GM08714 (cell line): ENCODE measurements around the gene KCNJ14.

ENCODE experiments used
- H3K4me3 ChIP-seq: fragments of 200-500 bp; sonication (Bioruptor generic); 2 replicates; pipeline ENCODE4 v1.5.1; 2014; ENCODE audit warnings: mild to moderate bottlenecking, low read length, inconsistent platforms
- ZNF274 ChIP-seq: IDR thresholded peaks from 2 replicates; pipeline ENCODE4 v1.6.1; 2012; ENCODE audit warnings: mild to moderate bottlenecking, low read depth, low read length

KCNJ14 gene

GRCh38 chr19:48455171-48455907 lies at the start of gene KCNJ14:
Gene KCNJ14, plus strand, starts transcription at chr19:48455574. Its CDS starts 6,151 bp downstream, at chr19:48461725.
- no peak within 1 kb of the TSS for H3K4me3 ChIP-seq
- no peak for TF ChIP-seq ZNF274

- TF ChIP-seq ZNF274 = no peak
- H3K4me3 ChIP-seq = no peak overlapping the region
Observed at GRCh38 chr19:48405850-48406249, 49.5 kb upstream of the KCNJ14 start.

GRCh38 chr19:48413879-48414587 lies 41.3 kb upstream of the KCNJ14 start:
- no peak for TF ChIP-seq ZNF274
- no peak overlapping the region for H3K4me3 ChIP-seq

GRCh38 chr19:48415395-48415794 lies 40.0 kb upstream of the KCNJ14 start:
- no peak for TF ChIP-seq ZNF274
- H3K4me3 ChIP-seq = no peak overlapping the region; the same call in 1 of the 2 replicates

- TF ChIP-seq ZNF274 = no peak
Observed at GRCh38 chr19:48415806-48416221, 39.6 kb upstream of the KCNJ14 start.

GRCh38 chr19:48417421-48417820 lies 38.0 kb upstream of the KCNJ14 start:
- no peak for TF ChIP-seq ZNF274
- no peak overlapping the region for H3K4me3 ChIP-seq

More at GRCh38 chr19:48415806-48416221, 39.6 kb upstream of the KCNJ14 start:
- no peak overlapping the region for H3K4me3 ChIP-seq

- TF ChIP-seq ZNF274 = no peak
- H3K4me3 ChIP-seq = no peak overlapping the region
Observed at GRCh38 chr19:48418317-48419064, 36.9 kb upstream of the KCNJ14 start.

GRCh38 chr19:48419158-48419920 lies 36.0 kb upstream of the KCNJ14 start:
- H3K4me3 ChIP-seq = no peak overlapping the region
- no peak for TF ChIP-seq ZNF274

GRCh38 chr19:48421548-48421947 lies 33.8 kb upstream of the KCNJ14 start:
- no peak overlapping the region for H3K4me3 ChIP-seq
- TF ChIP-seq ZNF274 = no peak

GRCh38 chr19:48424694-48425219 lies 30.6 kb upstream of the KCNJ14 start:
- no peak overlapping the region for H3K4me3 ChIP-seq

GRCh38 chr19:48428670-48429069 lies 26.7 kb upstream of the KCNJ14 start:
- TF ChIP-seq ZNF274 = no peak

More at GRCh38 chr19:48424694-48425219, 30.6 kb upstream of the KCNJ14 start:
- no peak for TF ChIP-seq ZNF274

GRCh38 chr19:48433337-48433736 lies 22.0 kb upstream of the KCNJ14 start:
- H3K4me3 ChIP-seq = no peak overlapping the region
- TF ChIP-seq ZNF274 = no peak

More at GRCh38 chr19:48428670-48429069, 26.7 kb upstream of the KCNJ14 start:
- H3K4me3 ChIP-seq = no peak overlapping the region

- TF ChIP-seq ZNF274 = no peak
- H3K4me3 ChIP-seq = no peak overlapping the region
Observed at GRCh38 chr19:48436586-48436985, 18.8 kb upstream of the KCNJ14 start.

GRCh38 chr19:48441360-48442050 lies 13.9 kb upstream of the KCNJ14 start:
- no peak overlapping the region for H3K4me3 ChIP-seq
- TF ChIP-seq ZNF274 = no peak
